SK-N-MC (cell line): ENCODE results near the gene KRTAP4-1.

ENCODE experiments used
- EZH2 ChIP-seq: fragments of 200-600 bp; sonication (generic); IDR thresholded peaks from one replicate; pipeline ENCODE4 v1.6.1; 2017; ENCODE audit warnings: antibody characterized with exemption
- POLR2AphosphoS5 ChIP-seq: IDR thresholded peaks from 2 replicates; pipeline ENCODE4 v1.6.1; 2012; ENCODE audit warnings: mild to moderate bottlenecking, low read depth, low read length, borderline replicate concordance

- TF ChIP-seq EZH2 (no peak), POLR2AphosphoS5 (no peak; the same call in 1 of the 2 replicates)
These were observed 39.5 kb downstream of the KRTAP4-1 start for GRCh38 chr17:41145261-41145660.
